Measurements from ENCODE around the gene ALPP. TPM values are rescaled to one million over a fixed set of nuclear protein-coding genes. Genes with fewer than 3 reads are reported as not detected.

Gene ALPP
- total RNA-seq, 1 experiment from 2014 or later, result 0.20 TPM

GRCh38 chr2:232387451-232388171, 9.1 kb downstream of the ALPP start (continued):
- TF ChIP-seq E2F5 (CRISPR knock-in tag; IDR thresholded peaks at IDR 0.05), result no peak
- no peak; the same call in 1 of the 2 replicates for TF ChIP-seq USF1 (CRISPR knock-in tag; IDR thresholded peaks at IDR 0.05)
- TF ChIP-seq CBFB (CRISPR knock-in tag; IDR thresholded peaks at IDR 0.05; ENCODE audit: low read depth), result no peak
- TF ChIP-seq TCF7 (CRISPR knock-in tag; IDR thresholded peaks at IDR 0.05; ENCODE audit: low read depth), result no peak
- TF ChIP-seq FOXP1 (CRISPR knock-in tag; IDR thresholded peaks at IDR 0.05; ENCODE audit: borderline replicate concordance), result 0 out of 2 replicates have a peak, but pooled peaks have one; percentile 34
- no peak for TF ChIP-seq ZNF317 (CRISPR knock-in tag; IDR thresholded peaks at IDR 0.05; ENCODE audit: borderline replicate concordance, low read depth)
- no peak for TF ChIP-seq ZNF416 (CRISPR knock-in tag; IDR thresholded peaks at IDR 0.05)

- peak overlapping the region; percentile 68 for H3K4me3 Mint-ChIP-seq
- CTCF ChIA-PET, result interaction anchor here (0.7 to 1.1 kb wide), 4 partner anchors 21 to 51 kb away, joined by 3 to 6 read pairs (median 4); no protein-coding TSS in a partner anchor
- TF ChIP-seq NR3C1 (CRISPR knock-in tag; conservative IDR thresholded peaks at IDR 0.05; ENCODE audit: low read depth) (no peak), USF2 (CRISPR knock-in tag; IDR thresholded peaks at IDR 0.05) (no peak), NFYB (CRISPR knock-in tag; conservative IDR thresholded peaks at IDR 0.05; ENCODE audit: low read depth) (no peak), ZNF121 (CRISPR knock-in tag; IDR thresholded peaks at IDR 0.05) (no peak; the same call in 1 of the 2 replicates), ZMAT4 (CRISPR knock-in tag; IDR thresholded peaks at IDR 0.05) (no peak), TEAD4 (CRISPR knock-in tag; IDR thresholded peaks at IDR 0.05) (0 out of 2 replicates have a peak, but pooled peaks have one; percentile 25), ZNF219 (CRISPR knock-in tag; IDR thresholded peaks at IDR 0.05; ENCODE audit: borderline replicate concordance) (no peak), SMAD4 (CRISPR knock-in tag; IDR thresholded peaks at IDR 0.05) (0 out of 2 replicates have a peak, but pooled peaks have one; percentile 34), ZBTB21 (CRISPR knock-in tag; IDR thresholded peaks at IDR 0.05; ENCODE audit: borderline replicate concordance) (no peak), IRF1 (CRISPR knock-in tag; IDR thresholded peaks at IDR 0.05) (no peak), TCF7 (CRISPR knock-in tag; IDR thresholded peaks at IDR 0.05; ENCODE audit: low read depth) (no peak), PREB (CRISPR knock-in tag; IDR thresholded peaks at IDR 0.05; ENCODE audit: borderline replicate concordance) (no peak), JUN (CRISPR knock-in tag; IDR thresholded peaks at IDR 0.05) (no peak), ZNF281 (CRISPR knock-in tag; IDR thresholded peaks at IDR 0.05) (no peak), ZNF263 (CRISPR knock-in tag; IDR thresholded peaks at IDR 0.05; ENCODE audit: low read depth) (peak; percentile 97), FOXP4 (CRISPR knock-in tag; IDR thresholded peaks at IDR 0.05) (0 out of 2 replicates have a peak, but pooled peaks have one; percentile 17), ELF4 (CRISPR knock-in tag; IDR thresholded peaks at IDR 0.05; ENCODE audit: low read depth) (no peak), CBFB (CRISPR knock-in tag; IDR thresholded peaks at IDR 0.05; ENCODE audit: low read depth) (no peak), MAX (CRISPR knock-in tag; IDR thresholded peaks at IDR 0.05) (peak; percentile 34; the same call in 1 of the 2 replicates)
Observed at GRCh38 chr2:232388324-232388891, 9.9 kb downstream of the ALPP start.

More at GRCh38 chr2:232388324-232388891, 9.9 kb downstream of the ALPP start:
- DNase-seq (ENCODE audit: low spot score) (peak; percentile 42), ATAC-seq (peak; percentile 21)
- no peaks in the 10 kb centered on the region; the same call in 1 of the 2 replicates for H3K36me3 Mint-ChIP-seq
- H3K27me3 Mint-ChIP-seq (ENCODE audit: low read depth), result peaks cover 84% of the 10 kb centered on the region
- H3K27ac Mint-ChIP-seq, result no peak overlapping the region
- POLR2A ChIA-PET, result interaction anchor here (1.2 to 1.3 kb wide), 2 partner anchors 32 to 33 kb away, joined by 4 read pairs; no protein-coding TSS in a partner anchor
- no peaks in the 10 kb centered on the region for H3K9me3 Mint-ChIP-seq
- H3K4me1 Mint-ChIP-seq, result peaks cover 19% of the 10 kb centered on the region
